Endothelial cell of umbilical vein (primary cell): Measurements from ENCODE around the gene RBKS. TPM values are rescaled to one million over a fixed set of nuclear protein-coding genes. Genes with fewer than 3 reads are reported as not detected.

ENCODE experiments used
- BruUV-seq: library from RNA; stranded (reverse); fragments of 400-500 nt; replicated peaks from 2 replicates; lab custom pipeline; 2021; lab: Mats Ljungman, UMichigan
- CTCF ChIA-PET: fragments of 300-600, 350-600 bp; sonication (Branson Sonifier 250); formaldehyde crosslinking; loops from one replicate; lab custom pipeline; 2021; ENCODE audit warnings: antibody characterized with exemption, inconsistent platforms; lab: Charles Lee
- POLR2A ChIA-PET: fragments of 300-600, 350-600 bp; sonication (Branson Sonifier 250); formaldehyde crosslinking; loops from one replicate; lab custom pipeline; 2021; ENCODE audit warnings: antibody characterized with exemption, inconsistent platforms; lab: Charles Lee
- DNase-seq: peaks from one replicate; pipeline ENCODE4 v3.0.0-alpha.2; 2011; ENCODE audit warnings: low read depth, low spot score
- FAIRE-seq: peaks from 2 replicates; lab custom pipeline; 2011; peaks lifted over from hg19 to GRCh38; lab: Jason Lieb, UNC
- H2AFZ ChIP-seq: 2 replicates; pipeline ENCODE4 v1.6.0; 2012; ENCODE audit warnings: low read depth, low read length, control low read depth, inconsistent platforms
- H3K27ac ChIP-seq: 2 replicates; pipeline ENCODE4 v1.5.1; 2011; ENCODE audit warnings: low read depth, mild to moderate bottlenecking, control low read depth, low read length, moderate library complexity; ENCODE audit not compliant: insufficient read depth
- H3K27me3 ChIP-seq, 2 experiments: 2 replicates each; pipeline versions ENCODE4 v1.6.0 to v1.6.1; 2011; ENCODE audit warnings: low read length in 2 of 2, mixed read lengths in 1 of 2; ENCODE audit not compliant: control insufficient read depth in 2 of 2, insufficient read depth in 2 of 2
- H3K36me3 ChIP-seq, 2 experiments: 2 replicates in 1 of 2; 3 replicates in 1 of 2; pipeline ENCODE4 v1.5.1; 2011; ENCODE audit warnings: low read length in 2 of 2, mild to moderate bottlenecking in 1 of 2, moderate library complexity in 1 of 2; ENCODE audit not compliant: control insufficient read depth in 2 of 2, insufficient read depth in 2 of 2; ENCODE audit errors: extremely low read depth in 1 of 2
- H3K4me1 ChIP-seq: 3 replicates; pipeline ENCODE4 v1.5.1; 2011; ENCODE audit warnings: mild to moderate bottlenecking, low read length; ENCODE audit not compliant: control insufficient read depth, insufficient read depth; ENCODE audit errors: extremely low read depth
- H3K4me2 ChIP-seq: 2 replicates; pipeline ENCODE4 v1.6.1; 2011; ENCODE audit warnings: low read length, control low read depth, mixed read lengths; ENCODE audit not compliant: insufficient read depth
- H3K4me3 ChIP-seq, 3 experiments: fragments of 200-600 bp in 1 of 3; sonication (generic), shearing (Covaris generic) in 1 of 3; replicated peaks in 1 of 3; 2 replicates each; pipeline ENCODE4 v1.5.1; 2011 to 2016; ENCODE audit warnings: control low read depth in 3 of 3, low read length in 3 of 3, mild to moderate bottlenecking in 2 of 3, inconsistent platforms in 1 of 3, low read depth in 1 of 3, moderate library complexity in 1 of 3; ENCODE audit not compliant: insufficient read depth in 1 of 3
- H3K79me2 ChIP-seq: 2 replicates; pipeline ENCODE4 v1.6.0; 2012; ENCODE audit warnings: low read length, inconsistent platforms; ENCODE audit not compliant: control insufficient read depth, insufficient read depth
- H3K9ac ChIP-seq: replicated peaks from 2 replicates; pipeline ENCODE3; 2011; ENCODE audit warnings: low read length, control low read depth; ENCODE audit not compliant: insufficient read depth; ENCODE audit errors: extremely low read depth
- H3K9me1 ChIP-seq: replicated peaks from 3 replicates; pipeline ENCODE4 v1.6.0; 2011; ENCODE audit warnings: mild to moderate bottlenecking, low read length; ENCODE audit not compliant: control insufficient read depth, insufficient read depth; ENCODE audit errors: extremely low read depth
- H3K9me3 ChIP-seq: replicated peaks from 2 replicates; pipeline ENCODE4 v1.5.1; 2012; ENCODE audit warnings: low read length, inconsistent platforms; ENCODE audit not compliant: control insufficient read depth, insufficient read depth
- H4K20me1 ChIP-seq: replicated peaks from 2 replicates; pipeline ENCODE3; 2011; ENCODE audit warnings: mild to moderate bottlenecking, low read length; ENCODE audit not compliant: control insufficient read depth, insufficient read depth; ENCODE audit errors: extremely low read depth
- EZH2 ChIP-seq: IDR thresholded peaks from 2 replicates; pipeline ENCODE4 v1.6.1; 2012; ENCODE audit warnings: borderline replicate concordance, low read depth, mild to moderate bottlenecking, moderate library complexity, low read length, inconsistent platforms; ENCODE audit not compliant: severe bottlenecking
- FOS ChIP-seq: IDR thresholded peaks from 2 replicates; pipeline ENCODE4 v1.6.1; 2011; ENCODE audit warnings: mild to moderate bottlenecking, low read length, moderate library complexity, borderline replicate concordance; ENCODE audit not compliant: insufficient read depth
- GATA2 ChIP-seq: IDR thresholded peaks from 2 replicates; pipeline ENCODE4 v1.7.0; 2011; ENCODE audit warnings: low read depth, mild to moderate bottlenecking, moderate library complexity, mixed read lengths, low read length; ENCODE audit not compliant: insufficient read length, insufficient read depth
- JUN ChIP-seq: IDR thresholded peaks from 2 replicates; pipeline ENCODE4 v1.6.1; 2011; ENCODE audit warnings: borderline replicate concordance, low read depth; ENCODE audit not compliant: insufficient read length, insufficient read depth
- MYC ChIP-seq: IDR thresholded peaks from one replicate; pipeline ENCODE4 v1.6.1; 2011; ENCODE audit warnings: mild to moderate bottlenecking, low read depth, low read length
- POLR2A ChIP-seq: IDR thresholded peaks from 2 replicates; pipeline ENCODE4 v1.6.1; 2012; ENCODE audit warnings: low read depth, mild to moderate bottlenecking, control low read depth, low read length
- POLR2AphosphoS5 ChIP-seq: IDR thresholded peaks from 2 replicates; pipeline ENCODE4 v1.6.1; 2012; ENCODE audit warnings: low read depth, mild to moderate bottlenecking, control low read depth, low read length, moderate library complexity; ENCODE audit not compliant: insufficient read depth
- dilution Hi-C: fragments of 300-500 bp; cut with MboI; formaldehyde crosslinking; loops from one replicate; pipeline ENCODE4 v1.15.0; 2019; ENCODE audit warnings: low sequenced_read_pairs; ENCODE audit not compliant: extremely low pct_ligation_motif_present
- intact Hi-C: fragments of 100-400 bp; cut with micrococcal nuclease; formaldehyde crosslinking; loops from one replicate; pipeline ENCODE4 v1.10.0; 2022
- polyA plus RNA-seq, 4 experiments: library from polyadenylated mRNA; depleted of rRNA in 3 of 4; stranded (reverse) in 3 of 4; unstranded in 1 of 4; fragments of >200 nt; gene quantifications; 2 replicates each; pipeline versions ENCODE4 v1.2.1 to v1.2.3, GENCODE V29; 2011 to 2012; ENCODE audit warnings: missing spikeins in 1 of 4
- total RNA-seq: library from RNA; stranded (reverse); gene quantifications from 2 replicates; pipeline ENCODE4 v1.2.3, GENCODE V29; 2021
- TF ChIP-seq, protein P1 (sequence below), 2 donors: IDR thresholded peaks; 1 replicate in 1 of 2; 2 replicates in 1 of 2; pipeline ENCODE4 v1.5.1; 2011; ENCODE audit warnings: low read length in 2 of 2, mild to moderate bottlenecking in 2 of 2, moderate library complexity in 2 of 2, control low read depth in 1 of 2, inconsistent platforms in 1 of 2, low read depth in 1 of 2; ENCODE audit not compliant: insufficient read depth in 1 of 2; ENCODE audit errors: extremely low read depth in 1 of 2
- TF ChIP-seq, protein P2 (sequence below): IDR thresholded peaks from 2 replicates; pipeline ENCODE4 v1.6.1; 2011; ENCODE audit not compliant: insufficient read depth, insufficient read length

Gene RBKS
- total and polyA plus RNA-seq, 2 donors (not counting 3 experiments of a cell fraction or from before 2014, with no cell fraction given): 0.64 to 1.8 TPM

DNA sequence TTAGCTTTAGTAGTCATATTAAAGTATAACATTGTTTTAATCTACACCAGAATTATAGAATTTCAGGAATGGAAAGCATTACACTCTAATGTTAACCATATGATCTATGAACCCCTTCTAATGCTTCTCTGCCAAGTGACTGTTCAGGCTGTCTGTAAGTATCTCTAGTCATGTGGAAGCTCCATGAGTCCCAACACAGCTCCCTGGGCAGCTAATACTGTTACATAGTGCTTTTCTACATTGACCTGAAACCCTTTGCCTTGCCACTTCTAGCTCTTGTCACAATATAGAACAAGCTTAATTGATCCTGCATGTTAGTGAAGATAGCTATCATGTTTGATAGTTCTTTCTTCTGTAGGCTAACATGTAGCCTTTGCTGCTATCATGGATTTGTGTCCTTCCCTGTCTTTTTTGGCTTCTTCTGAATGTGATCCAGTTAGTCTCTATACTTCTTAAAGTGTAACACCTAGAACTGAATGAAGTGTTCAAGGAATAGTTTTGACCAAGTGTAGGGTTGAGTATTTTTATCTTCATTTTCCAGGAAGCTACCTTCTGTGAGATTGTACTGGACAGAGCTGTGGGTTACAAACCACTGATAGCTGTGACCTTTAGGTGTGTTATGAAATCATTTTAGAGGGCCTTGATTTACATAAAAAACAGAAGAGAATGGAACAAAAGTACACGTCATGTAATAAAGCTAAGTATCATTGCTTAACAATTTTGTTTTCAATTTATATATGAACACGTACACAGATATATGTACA, 24.0 kb upstream of the RBKS start:
- Histone ChIP-seq H3K79me2 (no peaks in the 10 kb centered on the region), H3K36me3 (no peaks in the 10 kb centered on the region), H3K4me1 (no peaks in the 10 kb centered on the region), H3K27me3 (no peaks in the 10 kb centered on the region), H3K4me3 (no peak overlapping the region), H4K20me1 (no peaks in the 10 kb centered on the region), H3K9me1 (no peaks in the 10 kb centered on the region), H3K9me3 (no peaks in the 10 kb centered on the region), H3K9ac (no peak overlapping the region), H3K27ac (no peak overlapping the region), H3K4me2 (no peak overlapping the region), H2AFZ (no peak overlapping the region)
- ChIA-PET CTCF (interaction anchor here (1.1 kb wide), 1 partner anchor 19 kb away, joined by 3 read pairs; no protein-coding TSS in a partner anchor), POLR2A (no interaction called here)
- dilution Hi-C loops (no loop called here), intact Hi-C loops (no loop called here)
- no peak for FAIRE-seq
- BruUV-seq: no TSS peak
- TF ChIP-seq, protein P1, sequence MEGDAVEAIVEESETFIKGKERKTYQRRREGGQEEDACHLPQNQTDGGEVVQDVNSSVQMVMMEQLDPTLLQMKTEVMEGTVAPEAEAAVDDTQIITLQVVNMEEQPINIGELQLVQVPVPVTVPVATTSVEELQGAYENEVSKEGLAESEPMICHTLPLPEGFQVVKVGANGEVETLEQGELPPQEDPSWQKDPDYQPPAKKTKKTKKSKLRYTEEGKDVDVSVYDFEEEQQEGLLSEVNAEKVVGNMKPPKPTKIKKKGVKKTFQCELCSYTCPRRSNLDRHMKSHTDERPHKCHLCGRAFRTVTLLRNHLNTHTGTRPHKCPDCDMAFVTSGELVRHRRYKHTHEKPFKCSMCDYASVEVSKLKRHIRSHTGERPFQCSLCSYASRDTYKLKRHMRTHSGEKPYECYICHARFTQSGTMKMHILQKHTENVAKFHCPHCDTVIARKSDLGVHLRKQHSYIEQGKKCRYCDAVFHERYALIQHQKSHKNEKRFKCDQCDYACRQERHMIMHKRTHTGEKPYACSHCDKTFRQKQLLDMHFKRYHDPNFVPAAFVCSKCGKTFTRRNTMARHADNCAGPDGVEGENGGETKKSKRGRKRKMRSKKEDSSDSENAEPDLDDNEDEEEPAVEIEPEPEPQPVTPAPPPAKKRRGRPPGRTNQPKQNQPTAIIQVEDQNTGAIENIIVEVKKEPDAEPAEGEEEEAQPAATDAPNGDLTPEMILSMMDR (IDR thresholded peaks at IDR 0.05; ENCODE audit: extremely low read depth in 1 of 2, insufficient read depth in 1 of 2, low read depth in 1 of 2, low read length in 2 of 2): no peak
- TF ChIP-seq POLR2A (no peak), POLR2AphosphoS5 (no peak)
- DNase-seq: no peak

DNA sequence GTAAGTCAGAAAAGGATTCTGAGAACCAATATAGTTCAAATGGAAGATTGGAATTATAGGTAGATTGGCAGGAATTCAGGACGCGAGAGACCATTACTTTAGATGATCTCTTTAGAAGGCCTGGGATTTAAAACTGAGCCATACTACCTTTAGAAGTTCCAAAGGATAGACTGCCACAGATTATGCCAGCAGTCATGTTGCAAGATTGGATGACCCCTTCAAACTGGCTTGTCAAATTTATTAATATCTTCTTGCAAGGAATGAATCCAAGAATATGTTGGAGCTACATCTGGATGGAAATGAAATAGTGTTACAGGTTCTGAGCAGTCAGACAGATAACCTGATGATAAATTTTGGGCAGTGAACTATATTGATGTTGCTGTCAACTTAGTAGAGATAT, 22.3 kb upstream of the RBKS start:
- Histone ChIP-seq H3K27ac (no peak overlapping the region), H3K9me3 (no peaks in the 10 kb centered on the region), H3K79me2 (no peaks in the 10 kb centered on the region), H3K4me1 (no peaks in the 10 kb centered on the region), H2AFZ (no peak overlapping the region), H3K4me2 (no peak overlapping the region), H3K9me1 (no peaks in the 10 kb centered on the region), H4K20me1 (no peaks in the 10 kb centered on the region), H3K36me3 (no peaks in the 10 kb centered on the region), H3K4me3 (no peak overlapping the region), H3K9ac (no peak overlapping the region), H3K27me3 (no peaks in the 10 kb centered on the region)
- intact Hi-C loops (no loop called here), dilution Hi-C loops (no loop called here)
- FAIRE-seq (no peak), DNase-seq (no peak)
- CTCF ChIA-PET: no interaction called here
- TF ChIP-seq MYC: no peak
- no peak for TF ChIP-seq GATA2
- TF ChIP-seq, protein P2, sequence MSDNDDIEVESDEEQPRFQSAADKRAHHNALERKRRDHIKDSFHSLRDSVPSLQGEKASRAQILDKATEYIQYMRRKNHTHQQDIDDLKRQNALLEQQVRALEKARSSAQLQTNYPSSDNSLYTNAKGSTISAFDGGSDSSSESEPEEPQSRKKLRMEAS: no peak
- TF ChIP-seq FOS: no peak
- TF ChIP-seq POLR2A: no peak
- no peak for TF ChIP-seq JUN
- TF ChIP-seq POLR2AphosphoS5: no peak
- TF ChIP-seq, protein P1 (IDR thresholded peaks at IDR 0.05; ENCODE audit: extremely low read depth in 1 of 2, insufficient read depth in 1 of 2, low read depth in 1 of 2, low read length in 2 of 2): no peak
- TF ChIP-seq EZH2: no peak
- POLR2A ChIA-PET: no interaction called here
- BruUV-seq: no TSS peak
